Stimulated activated CD8-positive, alpha-beta memory T cell treated with anti-CD3 and anti-CD28 coated beads, Interleukin-4, amount 100 ng/mL, for 1 hour (primary cell): ENCODE results near the gene C9orf50.
"Not testable (repeated sequence)": the region's sequence is repeated elsewhere in the genome, so short reads cannot be mapped to it uniquely, and the experiment has no call there.

ENCODE experiments used
- DNase-seq, 2 donors: peaks; one replicate each; pipeline ENCODE4 v3.0.0-alpha.2; 2020; ENCODE audit warnings: low read depth in 2 of 2, low spot score in 1 of 2

C9orf50 gene

GRCh38 chr9:129594632-129595031 is 26.3 kb downstream of the C9orf50 start:
- DNase-seq = no peak

- not testable (repeated sequence) for DNase-seq
These were observed 28.1 kb downstream of the C9orf50 start for GRCh38 chr9:129592790-129593189.

DNA sequence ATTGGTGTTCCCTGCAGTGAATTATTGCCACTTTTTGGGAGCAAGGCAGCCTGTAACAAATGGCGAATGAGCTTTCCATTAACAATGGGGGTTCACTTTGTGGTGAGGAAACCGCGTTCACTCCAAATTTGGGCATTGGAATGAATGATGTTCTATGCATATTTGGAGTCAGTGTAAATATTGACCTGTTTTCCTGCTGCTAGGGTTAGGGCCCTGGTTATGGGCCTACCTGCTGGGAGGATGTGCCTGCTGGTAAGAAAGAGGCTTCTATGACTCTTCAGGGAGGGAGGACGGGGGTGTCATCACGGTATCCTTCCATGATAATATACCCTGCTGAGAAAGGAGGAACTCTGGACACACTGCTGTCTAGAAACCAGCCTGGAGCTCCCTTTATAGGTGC is 29.0 kb downstream of the C9orf50 start:
- no peak for DNase-seq

DNA sequence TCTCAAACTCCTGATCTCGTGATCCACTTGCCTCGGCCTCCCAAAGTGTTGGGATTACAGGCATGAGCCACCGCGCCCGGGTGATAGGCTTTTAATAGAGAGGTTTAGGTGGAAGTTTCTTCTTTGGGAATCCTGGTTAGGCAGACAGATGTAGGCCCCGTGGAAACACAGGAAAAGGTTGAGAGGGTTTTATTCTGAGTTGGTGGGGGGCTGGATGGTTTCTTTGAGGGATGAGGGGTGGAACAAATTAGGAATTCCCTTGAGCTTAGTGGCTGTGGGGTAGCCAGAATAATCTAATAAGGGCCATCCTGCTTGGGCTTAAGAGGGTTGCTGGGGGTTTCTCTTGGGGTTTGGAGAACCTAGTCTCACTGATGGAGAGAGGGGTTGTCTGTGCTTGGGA is 30.4 kb downstream of the C9orf50 start:
- no peak for DNase-seq

DNA sequence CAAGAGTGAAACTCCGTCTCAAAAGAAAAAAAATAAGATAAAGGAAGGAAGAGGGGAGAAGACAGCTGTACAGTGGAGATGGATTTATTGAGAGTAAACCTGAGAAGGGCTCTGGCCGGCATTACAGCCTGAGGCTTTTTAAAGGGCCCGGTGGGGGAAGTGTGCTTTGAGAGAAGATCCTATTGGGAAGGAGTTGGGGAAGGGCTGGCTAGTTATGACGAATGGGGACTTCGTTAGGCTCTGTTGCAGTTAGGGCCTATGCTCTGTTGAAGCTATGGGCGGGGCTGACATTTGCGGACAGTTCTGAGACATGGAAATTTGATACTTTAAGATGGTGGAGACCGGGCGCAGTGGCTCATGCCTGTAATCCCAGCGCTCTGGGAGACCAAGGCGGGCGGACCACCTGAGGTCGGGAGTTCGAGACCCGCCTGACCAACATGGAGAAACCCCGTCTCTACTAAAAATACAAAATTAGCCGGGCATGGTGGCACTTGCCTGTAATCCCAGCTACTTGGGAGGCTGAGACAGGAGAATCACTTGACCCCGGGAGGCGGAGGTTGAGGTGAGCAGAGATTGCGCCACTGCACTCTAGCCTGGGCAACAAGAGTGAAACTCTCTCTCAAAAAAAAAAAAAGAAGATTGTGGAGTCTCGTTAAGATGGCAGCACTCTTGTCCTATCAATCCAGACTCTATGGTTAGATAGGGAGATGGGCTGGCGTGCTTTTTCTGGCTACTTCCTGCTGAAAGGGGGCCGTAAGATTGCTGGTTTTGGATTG is 33.2 kb downstream of the C9orf50 start:
- DNase-seq = no peak

GRCh38 chr9:129586685-129587084 is 34.2 kb downstream of the C9orf50 start:
- DNase-seq = no peak

DNA sequence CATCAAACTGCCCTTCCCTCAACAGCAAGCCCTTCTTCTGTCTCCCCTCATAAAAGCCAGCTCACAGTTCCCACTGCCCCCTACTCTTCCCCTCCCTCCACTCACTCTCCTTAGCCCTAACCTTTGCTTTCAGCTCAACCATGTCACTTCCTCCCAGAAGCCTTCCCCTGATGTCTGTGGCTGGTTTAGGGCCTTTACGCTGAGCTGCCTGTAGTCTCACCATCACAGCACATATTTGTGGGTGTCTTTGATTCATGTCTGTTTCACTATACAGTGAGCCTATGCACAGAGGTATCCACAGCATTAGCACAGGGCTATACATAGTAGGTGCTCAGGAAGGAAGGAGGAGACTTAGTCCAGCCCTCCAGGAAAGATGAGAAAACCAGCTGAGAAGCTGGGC is 34.7 kb downstream of the C9orf50 start:
- DNase-seq = no peak

- no peak for DNase-seq
These were observed 35.5 kb downstream of the C9orf50 start for GRCh38 chr9:129585352-129585751.

- DNase-seq = peak in 1 of 2 donors; percentile 27
These were observed 36.8 kb downstream of the C9orf50 start for GRCh38 chr9:129584136-129584535.

DNA sequence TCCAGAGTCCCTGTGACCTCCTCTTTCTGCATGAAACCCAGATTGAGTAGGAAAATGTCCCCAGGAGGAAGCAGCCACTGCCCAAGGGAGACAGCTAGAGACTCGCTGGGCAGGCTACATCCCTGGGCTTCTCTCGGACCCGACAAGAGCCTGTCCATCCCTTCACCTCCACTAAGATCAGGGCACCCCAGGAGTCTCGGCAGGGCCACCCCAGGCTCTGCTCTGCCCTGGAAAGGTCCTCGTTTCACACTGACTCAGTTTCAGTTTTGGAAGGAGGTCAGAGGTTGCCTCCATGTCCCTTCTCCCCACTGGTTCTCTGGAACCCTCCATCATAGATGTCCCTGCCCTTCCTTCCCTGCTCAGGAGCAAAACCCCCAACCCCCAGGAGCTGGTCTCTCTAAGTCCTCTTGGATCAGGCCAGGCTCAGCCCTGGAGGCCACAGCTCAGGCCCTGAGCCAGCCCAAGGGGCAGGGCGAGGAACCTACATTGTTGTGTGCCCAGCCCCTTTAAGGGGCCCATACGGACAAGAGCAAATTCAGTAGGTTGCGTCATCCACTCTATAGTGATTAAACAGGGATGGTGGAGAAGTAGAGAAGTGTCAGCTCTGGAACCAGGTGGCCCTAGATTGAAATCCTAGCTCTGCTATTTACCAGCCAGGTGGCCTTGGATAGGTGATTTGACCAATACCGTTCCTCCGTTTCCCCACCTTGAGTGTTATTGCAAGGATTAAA is 37.4 kb downstream of the C9orf50 start:
- no peak for DNase-seq

DNA sequence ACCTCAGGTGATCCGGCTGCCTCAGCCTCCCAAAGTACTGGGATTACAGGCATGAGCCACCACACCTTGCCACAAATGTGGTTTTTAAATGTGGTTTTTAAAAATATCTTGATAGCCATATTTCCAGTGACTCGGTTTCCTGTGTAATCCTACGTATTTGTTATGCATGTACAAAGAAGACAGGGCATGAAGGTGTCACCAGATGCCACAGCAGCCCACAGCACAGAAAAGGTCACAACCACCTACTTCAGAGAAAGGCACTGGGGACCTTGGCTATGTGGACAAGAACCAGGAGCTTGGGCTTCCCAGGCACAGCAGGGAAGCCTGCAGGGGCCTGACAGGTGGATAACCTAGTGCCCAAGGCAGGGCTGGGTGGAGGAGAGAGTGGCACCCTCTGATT is 38.0 kb downstream of the C9orf50 start:
- no peak for DNase-seq

GRCh38 chr9:129581505-129582189 is 39.3 kb downstream of the C9orf50 start:
- DNase-seq = no peak

DNA sequence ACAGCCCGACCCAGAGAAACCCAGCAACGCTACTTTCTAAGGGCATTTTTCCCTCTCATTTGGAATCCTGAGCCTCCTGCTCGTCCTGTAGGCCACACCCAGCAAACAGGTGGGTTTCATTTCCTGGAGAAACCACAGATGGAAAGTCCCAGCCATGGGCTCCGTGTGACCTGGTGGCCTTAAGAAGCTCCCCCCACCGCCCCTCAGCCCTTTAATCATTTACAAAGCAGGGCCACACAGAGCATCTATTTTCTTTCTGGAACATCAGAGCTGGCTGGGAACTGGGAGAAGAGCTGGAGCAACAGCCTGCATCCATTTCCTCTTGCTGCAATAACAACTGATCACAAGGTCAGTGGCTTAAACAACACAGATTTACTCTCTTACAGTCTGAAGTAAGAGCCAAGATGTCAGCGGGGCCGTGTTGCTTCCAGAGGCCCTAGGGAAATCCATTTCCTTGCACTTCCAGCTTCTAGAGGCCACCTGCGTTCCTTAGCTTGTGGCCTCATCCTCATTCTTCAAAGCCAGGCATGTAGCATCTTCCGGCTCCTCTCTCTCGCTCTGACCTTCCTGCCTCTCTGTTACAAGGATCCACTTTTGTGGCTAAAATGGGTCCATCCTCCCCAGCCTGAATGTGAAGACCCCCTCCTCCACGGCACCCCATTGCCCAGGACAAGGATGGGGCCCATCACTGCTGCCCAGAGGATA is 40.5 kb downstream of the C9orf50 start:
- no peak for DNase-seq

- DNase-seq = no peak
These were observed 41.6 kb downstream of the C9orf50 start for GRCh38 chr9:129579294-129579693.

DNA sequence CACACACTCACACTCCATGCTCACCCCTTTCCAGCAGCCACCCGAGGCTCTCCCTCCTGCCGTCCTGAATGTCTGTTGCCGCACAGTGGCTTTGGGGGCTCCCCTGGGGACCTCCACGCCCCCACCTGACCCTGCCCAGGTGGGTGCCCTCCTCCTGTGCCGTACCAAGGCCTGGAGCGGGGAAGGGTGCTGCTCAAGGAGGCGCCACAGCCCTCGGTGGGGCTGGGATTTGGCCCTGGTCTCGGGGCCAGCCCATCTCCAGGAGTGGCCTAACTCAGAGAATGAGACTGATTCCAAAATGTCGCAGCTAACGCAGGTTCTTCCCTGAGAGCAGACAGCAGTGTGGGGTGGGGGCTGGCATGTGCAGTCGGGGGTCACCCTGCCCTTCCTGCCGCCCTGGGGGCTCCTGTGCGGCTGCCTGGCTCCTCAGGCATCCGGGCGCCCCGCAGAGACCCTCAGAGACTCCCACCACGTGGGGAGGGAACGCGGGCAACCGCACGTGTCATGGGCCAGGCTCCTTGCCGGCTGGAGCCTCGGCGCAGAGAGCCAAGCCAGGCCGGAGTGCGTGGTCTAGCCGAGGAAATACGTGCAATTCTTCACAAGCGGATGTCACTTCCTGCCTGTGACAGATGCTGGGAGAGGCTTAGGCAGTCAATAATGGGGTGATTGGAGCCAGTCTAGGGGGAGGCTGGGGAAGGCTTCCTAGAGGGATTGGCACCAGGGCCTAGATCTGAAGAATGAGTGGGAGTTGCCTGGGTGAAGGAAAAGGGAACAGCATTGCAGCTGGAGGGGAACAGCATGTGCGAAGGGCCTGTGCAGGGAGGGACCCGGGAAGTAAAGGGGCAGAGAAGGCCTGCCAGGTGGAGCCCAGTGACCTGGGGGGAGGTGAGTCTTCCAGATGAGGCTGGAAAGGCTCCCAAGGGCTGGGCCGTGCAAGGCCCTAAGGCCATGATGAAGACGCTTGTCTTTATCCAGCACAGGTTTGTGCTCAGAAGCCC is 44.1 kb downstream of the C9orf50 start:
- no peak for DNase-seq

DNA sequence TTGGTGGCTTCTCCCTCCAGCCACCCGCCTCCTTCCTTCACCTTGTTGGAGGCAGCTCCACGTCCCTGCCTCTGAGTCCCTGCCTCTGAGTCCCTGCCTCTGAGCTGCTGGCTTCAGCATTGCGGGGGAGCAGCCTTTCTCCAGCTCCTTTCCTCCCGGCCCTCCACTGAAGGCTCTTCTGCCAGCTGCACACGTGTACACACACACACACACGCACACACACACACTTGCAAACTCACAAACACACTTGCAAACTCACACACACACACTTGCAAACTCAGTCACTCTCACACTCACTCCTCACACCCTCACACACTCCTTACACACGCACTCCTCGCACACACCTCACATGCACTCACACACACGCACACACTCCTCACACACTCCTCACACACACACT is 45.1 kb downstream of the C9orf50 start:
- no peak for DNase-seq

DNA sequence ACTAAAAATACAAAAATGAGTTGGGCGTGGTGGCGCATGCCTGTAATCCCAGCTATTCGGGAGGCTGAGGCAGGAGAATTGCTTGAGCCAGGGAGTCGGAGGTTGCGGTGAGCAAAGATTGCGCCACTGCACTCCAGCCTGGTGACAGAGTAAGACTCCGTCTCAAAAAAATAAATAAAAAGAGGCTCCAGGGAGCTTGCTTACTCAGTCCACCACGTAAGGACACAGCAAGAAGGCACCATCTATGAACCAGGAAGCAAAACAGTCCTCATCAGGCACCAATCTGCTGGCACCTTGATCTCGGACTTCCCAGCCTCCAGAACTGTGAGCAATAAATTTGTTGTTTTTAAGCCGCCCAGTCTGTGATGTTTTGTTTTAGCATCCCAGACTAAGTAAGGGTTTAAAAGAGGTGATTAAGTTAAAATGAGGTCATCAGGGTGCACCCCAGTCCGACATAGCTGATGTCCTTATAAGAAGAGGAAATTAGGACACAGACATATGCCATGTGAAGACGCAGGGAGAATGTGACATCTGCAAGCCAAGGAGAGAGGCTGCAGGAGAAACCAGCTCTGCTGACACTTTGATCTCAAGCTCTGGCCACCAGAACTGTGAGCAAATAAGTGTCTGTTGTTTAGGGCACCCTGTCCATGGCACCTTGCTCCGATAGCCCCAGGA is 45.9 kb downstream of the C9orf50 start:
- DNase-seq = no peak

GRCh38 chr9:129573977-129574376 is 46.9 kb downstream of the C9orf50 start:
- no peak for DNase-seq

DNA sequence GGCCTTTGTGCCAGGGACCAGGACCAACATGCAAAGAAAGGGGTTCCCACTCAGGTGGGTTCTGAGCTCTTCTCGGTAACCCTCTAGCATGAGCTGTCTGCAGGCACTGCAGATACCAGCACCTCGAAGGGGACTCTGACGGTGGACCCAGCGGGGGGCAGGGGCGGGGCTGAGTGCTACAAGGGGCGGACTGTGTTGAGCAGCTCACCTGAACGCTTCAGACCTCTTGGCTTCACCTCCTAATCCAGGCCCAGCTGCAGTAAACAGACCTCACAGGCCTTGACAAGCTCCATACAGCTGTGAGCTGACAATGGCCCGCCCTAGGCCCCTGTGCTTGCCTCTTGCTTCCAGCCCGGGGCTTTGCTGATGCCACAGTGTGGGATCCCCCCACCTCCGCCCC is 48.4 kb downstream of the C9orf50 start:
- DNase-seq = no peak

DNA sequence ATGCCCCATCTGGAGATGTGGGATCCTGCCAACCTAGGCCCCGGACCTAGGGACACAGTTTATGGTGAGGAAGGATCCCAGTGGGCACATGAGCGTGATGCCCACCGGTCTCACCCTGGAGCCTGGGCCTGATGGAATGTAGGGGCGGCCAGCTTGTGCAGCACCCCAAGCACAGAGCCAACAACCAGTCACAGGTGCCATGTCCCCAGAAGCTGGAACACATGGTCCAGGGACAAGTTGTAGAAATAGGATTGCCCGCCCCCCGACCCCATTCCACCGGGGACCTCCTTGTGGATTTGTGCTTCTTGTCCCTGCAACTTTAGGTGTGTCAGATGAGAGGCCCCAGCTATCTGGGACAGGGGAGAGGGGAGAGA is 48.9 kb downstream of the C9orf50 start:
- DNase-seq = no peak
